ENCODE results near the gene MAP2K5. TPM values are rescaled to one million over a fixed set of nuclear protein-coding genes. Genes with fewer than 3 reads are reported as not detected.

MAP2K5 gene
- total RNA-seq, 1 donor from 2014 or later, result 8.0 TPM

DNA sequence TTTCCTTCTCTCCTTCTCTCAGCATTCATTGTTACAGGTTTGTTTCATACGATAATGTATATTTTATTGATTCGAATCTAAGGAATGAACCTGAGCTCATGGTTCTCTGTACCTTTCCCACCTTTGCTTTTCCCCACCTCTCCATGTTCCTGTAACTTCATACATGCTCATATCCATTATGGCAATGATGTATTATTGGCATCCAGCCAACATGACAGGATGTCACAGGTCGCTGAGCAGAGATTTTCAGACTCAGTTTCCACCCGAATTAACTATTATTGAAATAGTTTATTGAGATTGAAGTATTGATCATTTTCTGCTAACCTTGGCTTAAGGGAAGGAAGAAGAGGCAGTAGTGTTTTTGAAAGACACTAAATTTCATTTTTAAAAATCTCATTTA is 64.8 kb downstream of the MAP2K5 start:
- TF ChIP-seq, protein P1, sequence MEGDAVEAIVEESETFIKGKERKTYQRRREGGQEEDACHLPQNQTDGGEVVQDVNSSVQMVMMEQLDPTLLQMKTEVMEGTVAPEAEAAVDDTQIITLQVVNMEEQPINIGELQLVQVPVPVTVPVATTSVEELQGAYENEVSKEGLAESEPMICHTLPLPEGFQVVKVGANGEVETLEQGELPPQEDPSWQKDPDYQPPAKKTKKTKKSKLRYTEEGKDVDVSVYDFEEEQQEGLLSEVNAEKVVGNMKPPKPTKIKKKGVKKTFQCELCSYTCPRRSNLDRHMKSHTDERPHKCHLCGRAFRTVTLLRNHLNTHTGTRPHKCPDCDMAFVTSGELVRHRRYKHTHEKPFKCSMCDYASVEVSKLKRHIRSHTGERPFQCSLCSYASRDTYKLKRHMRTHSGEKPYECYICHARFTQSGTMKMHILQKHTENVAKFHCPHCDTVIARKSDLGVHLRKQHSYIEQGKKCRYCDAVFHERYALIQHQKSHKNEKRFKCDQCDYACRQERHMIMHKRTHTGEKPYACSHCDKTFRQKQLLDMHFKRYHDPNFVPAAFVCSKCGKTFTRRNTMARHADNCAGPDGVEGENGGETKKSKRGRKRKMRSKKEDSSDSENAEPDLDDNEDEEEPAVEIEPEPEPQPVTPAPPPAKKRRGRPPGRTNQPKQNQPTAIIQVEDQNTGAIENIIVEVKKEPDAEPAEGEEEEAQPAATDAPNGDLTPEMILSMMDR (IDR thresholded peaks at IDR 0.05; ENCODE audit: insufficient read depth, low read length, poor library complexity, severe bottlenecking), result no peak
- H3K36me3 ChIP-seq (ENCODE audit: control insufficient read depth, insufficient read depth, low read length), result no peaks in the 10 kb centered on the region
- no peak for DNase-seq (ENCODE audit: low read depth)
- no peaks in the 10 kb centered on the region for H3K27me3 ChIP-seq (ENCODE audit: control insufficient read depth, insufficient read depth, low read length)
- no peak overlapping the region for H3K4me3 ChIP-seq (ENCODE audit: low read depth, low read length)

DNA sequence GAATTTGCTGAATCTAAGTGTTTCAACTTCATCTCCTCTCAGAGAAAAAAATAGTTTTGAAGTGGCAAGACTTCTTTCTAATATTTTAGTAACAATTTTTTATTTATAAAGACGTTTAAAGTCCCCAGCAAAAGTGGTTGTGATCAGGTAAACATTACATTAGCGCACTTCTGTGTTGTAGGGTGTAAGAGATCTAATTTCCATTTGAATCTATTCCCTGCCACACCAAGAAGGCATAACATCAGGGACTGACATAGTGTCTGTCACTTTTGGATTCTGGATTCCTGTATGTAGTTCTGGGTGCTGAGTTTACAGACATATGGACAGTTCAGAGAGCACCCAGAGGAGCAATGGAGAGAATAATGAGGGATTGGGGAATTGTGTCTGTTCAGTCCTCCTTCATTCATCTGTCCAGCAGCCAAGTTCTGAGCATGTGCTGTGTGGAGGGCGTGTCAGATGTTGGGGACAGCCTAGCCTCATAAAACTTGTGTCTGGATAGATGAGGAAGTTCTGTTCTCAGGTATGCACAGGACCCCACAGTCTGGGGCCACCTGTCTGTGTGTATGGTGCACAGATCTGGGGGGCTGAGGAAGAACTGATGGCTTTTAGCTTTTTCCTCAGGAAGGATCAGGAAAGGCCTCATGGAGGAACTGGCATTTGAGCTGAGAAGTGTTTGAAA is 65.6 kb downstream of the MAP2K5 start:
- no peaks in the 10 kb centered on the region for H3K27me3 ChIP-seq (ENCODE audit: control insufficient read depth, insufficient read depth, low read length)
- DNase-seq (ENCODE audit: low read depth), result no peak
- TF ChIP-seq, protein P1 (IDR thresholded peaks at IDR 0.05; ENCODE audit: insufficient read depth, low read length, poor library complexity, severe bottlenecking), result no peak
- no peak overlapping the region for H3K4me3 ChIP-seq (ENCODE audit: low read depth, low read length)
- no peaks in the 10 kb centered on the region for H3K36me3 ChIP-seq (ENCODE audit: control insufficient read depth, insufficient read depth, low read length)

DNA sequence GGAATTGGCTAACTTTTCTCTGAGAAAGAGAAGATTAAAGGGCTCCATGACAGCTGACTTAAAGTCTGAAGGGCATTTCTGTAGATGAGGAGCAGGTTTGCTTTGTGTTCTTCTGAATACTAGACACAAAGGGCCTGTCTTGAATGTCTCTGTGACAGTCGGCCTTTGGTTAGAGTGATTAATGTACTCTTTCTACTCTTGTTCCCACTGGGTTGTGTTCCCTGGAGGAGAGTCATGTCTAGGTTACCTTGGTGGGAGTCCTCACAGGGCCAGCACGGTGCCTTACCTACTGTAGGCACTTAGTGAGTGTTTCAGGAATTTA is 66.1 kb downstream of the MAP2K5 start:
- no peaks in the 10 kb centered on the region for H3K27me3 ChIP-seq (ENCODE audit: control insufficient read depth, insufficient read depth, low read length)
- no peak overlapping the region for H3K4me3 ChIP-seq (ENCODE audit: low read depth, low read length)
- DNase-seq (ENCODE audit: low read depth), result no peak
- TF ChIP-seq, protein P1 (IDR thresholded peaks at IDR 0.05; ENCODE audit: insufficient read depth, low read length, poor library complexity, severe bottlenecking), result no peak
- H3K36me3 ChIP-seq (ENCODE audit: control insufficient read depth, insufficient read depth, low read length), result no peaks in the 10 kb centered on the region

DNA sequence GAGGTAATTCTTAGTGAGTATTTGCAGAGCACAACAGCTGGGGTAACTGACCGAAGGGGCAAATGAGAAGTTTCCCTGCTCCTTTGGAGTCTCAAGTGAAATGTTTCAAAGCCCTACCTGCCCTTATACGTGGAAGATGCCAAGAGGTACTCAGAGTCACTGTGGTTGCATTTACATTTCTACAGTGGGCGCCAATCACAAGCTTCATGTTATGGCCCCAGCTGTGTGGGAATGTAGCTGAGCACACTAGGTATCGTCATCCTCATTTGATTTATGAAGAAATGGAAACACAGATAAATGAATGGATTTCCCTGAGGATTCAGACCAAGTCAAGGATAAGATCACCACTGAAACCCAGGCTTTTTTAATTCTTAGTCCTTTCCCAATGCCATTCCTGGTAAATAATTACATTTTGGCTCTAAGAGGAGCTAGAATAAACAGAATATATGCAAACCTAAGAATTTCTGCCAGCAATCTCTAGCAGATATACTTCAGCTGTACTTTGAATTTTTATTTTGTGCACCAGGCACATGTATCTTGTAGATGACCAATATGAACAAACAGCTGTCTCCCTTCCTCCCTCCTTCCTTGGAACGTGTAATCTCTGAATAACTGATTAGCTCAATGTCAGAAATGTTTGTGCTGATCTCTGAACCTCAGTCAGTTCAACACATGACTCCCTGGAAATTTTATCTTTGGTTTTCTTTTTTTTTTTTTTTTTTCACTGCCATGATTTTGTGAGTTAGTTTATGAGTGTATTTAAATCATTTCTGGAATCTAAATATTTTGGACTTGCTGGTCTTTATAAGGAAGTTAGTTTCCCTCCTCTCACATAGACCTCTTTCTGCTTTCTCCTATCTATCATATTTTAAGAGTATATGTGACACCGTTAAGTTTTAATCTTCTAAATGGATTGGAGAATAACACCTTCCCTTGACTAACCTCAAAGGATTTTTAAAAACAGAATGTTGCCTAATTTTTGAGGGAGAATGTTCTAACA is 69.2 kb downstream of the MAP2K5 start:
- TF ChIP-seq, protein P1 (IDR thresholded peaks at IDR 0.05; ENCODE audit: insufficient read depth, low read length, poor library complexity, severe bottlenecking), result no peak
- H3K36me3 ChIP-seq (ENCODE audit: control insufficient read depth, insufficient read depth, low read length), result no peaks in the 10 kb centered on the region

DNA sequence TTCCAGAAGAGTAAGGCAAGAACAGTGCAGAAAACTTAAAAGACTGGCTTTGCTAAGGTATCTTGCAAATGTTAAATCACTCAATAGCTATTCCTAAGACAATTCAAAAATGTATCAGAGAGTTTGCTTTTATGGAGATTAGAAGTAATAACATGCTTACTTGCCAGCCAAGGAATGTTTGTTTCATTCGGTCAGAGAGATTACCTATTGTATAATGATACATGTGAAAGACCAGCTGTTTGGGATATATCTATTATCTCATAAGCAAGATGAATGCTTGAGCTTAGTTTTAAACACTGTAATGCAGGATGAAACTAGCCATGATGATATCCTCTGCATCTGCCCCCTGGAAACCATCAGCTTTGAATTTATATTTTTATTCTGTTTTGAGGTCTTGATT is 70.7 kb downstream of the MAP2K5 start:
- TF ChIP-seq, protein P1 (IDR thresholded peaks at IDR 0.05; ENCODE audit: insufficient read depth, low read length, poor library complexity, severe bottlenecking), result no peak
- Histone ChIP-seq H3K36me3 (ENCODE audit: control insufficient read depth, insufficient read depth, low read length) (no peaks in the 10 kb centered on the region), H3K4me3 (ENCODE audit: low read depth, low read length) (no peak overlapping the region), H3K27me3 (ENCODE audit: control insufficient read depth, insufficient read depth, low read length) (no peaks in the 10 kb centered on the region)
- no peak for DNase-seq (ENCODE audit: low read depth)

More for the DNA sequence above, 69.2 kb downstream of the MAP2K5 start:
- Histone ChIP-seq H3K27me3 (ENCODE audit: control insufficient read depth, insufficient read depth, low read length) (no peaks in the 10 kb centered on the region), H3K4me3 (ENCODE audit: low read depth, low read length) (no peak overlapping the region)
- no peak for DNase-seq (ENCODE audit: low read depth)

All from kidney epithelial cell (primary cell).